HCEC 1CT (cell line): ENCODE measurements around the gene HS1BP3.

Experiments
- DNase-seq: peaks from one replicate; pipeline ENCODE4 v3.0.0-alpha.2; 2017

HS1BP3 gene

GRCh38 chr2:20596193-20596972 is 54.5 kb downstream of the HS1BP3 start:
- no peak for DNase-seq

- DNase-seq = peak; percentile 80
These were observed 55.3 kb downstream of the HS1BP3 start for GRCh38 chr2:20595439-20596192.

- DNase-seq = no peak
These were observed 55.9 kb downstream of the HS1BP3 start for GRCh38 chr2:20594957-20595356.

GRCh38 chr2:20594048-20594750 is 56.7 kb downstream of the HS1BP3 start:
- no peak for DNase-seq

- peak; percentile 98 for DNase-seq
These were observed 57.5 kb downstream of the HS1BP3 start for GRCh38 chr2:20593072-20594034.

- no peak for DNase-seq
These were observed 58.5 kb downstream of the HS1BP3 start for GRCh38 chr2:20592106-20593071.

- DNase-seq = no peak
These were observed 60.0 kb downstream of the HS1BP3 start for GRCh38 chr2:20590704-20591515.

GRCh38 chr2:20589975-20590703 is 60.8 kb downstream of the HS1BP3 start:
- DNase-seq = peak; percentile 31

GRCh38 chr2:20588918-20589871 is 61.7 kb downstream of the HS1BP3 start:
- no peak for DNase-seq

GRCh38 chr2:20585710-20586594 is 64.9 kb downstream of the HS1BP3 start:
- no peak for DNase-seq

GRCh38 chr2:20585359-20585709 is 65.6 kb downstream of the HS1BP3 start:
- DNase-seq = no peak

- peak; percentile 98 for DNase-seq
These were observed 66.2 kb downstream of the HS1BP3 start for GRCh38 chr2:20584399-20585358.

- DNase-seq = peak; percentile 85
These were observed 66.9 kb downstream of the HS1BP3 start for GRCh38 chr2:20584045-20584398.

GRCh38 chr2:20583425-20583881 is 67.4 kb downstream of the HS1BP3 start:
- DNase-seq = no peak

GRCh38 chr2:20582600-20583221 is 68.2 kb downstream of the HS1BP3 start:
- DNase-seq = no peak
